HepG2 (cell line): ENCODE measurements around the gene HSPA1L. TPM values are rescaled to one million over a fixed set of nuclear protein-coding genes. Genes with fewer than 3 reads are reported as not detected.

Source experiments
- ARHGAP35 ChIP-seq: sonication (generic); formaldehyde crosslinking; IDR thresholded peaks from 2 replicates; pipeline ENCODE4 v1.9.0; 2022; ENCODE audit warnings: mild to moderate bottlenecking, inconsistent platforms, moderate library complexity, missing genetic modification reagents, borderline replicate concordance
- ESRRA ChIP-seq: sonication (generic); formaldehyde crosslinking; IDR thresholded peaks from 2 replicates; pipeline ENCODE4 v1.5.1; 2020; ENCODE audit warnings: mild to moderate bottlenecking, low read depth, missing genetic modification reagents
- FOXJ3 ChIP-seq: sonication (generic); formaldehyde crosslinking; IDR thresholded peaks from 2 replicates; pipeline ENCODE4 v1.4.0; 2020; ENCODE audit warnings: missing genetic modification reagents, mild to moderate bottlenecking, borderline replicate concordance
- ISX ChIP-seq: sonication (generic); formaldehyde crosslinking; conservative IDR thresholded peaks from 2 replicates; pipeline ENCODE4 v1.5.0; 2020; ENCODE audit warnings: missing genetic modification reagents
- JDP2 ChIP-seq: sonication (generic); formaldehyde crosslinking; IDR thresholded peaks from 2 replicates; pipeline ENCODE4 v1.8.1; 2022; ENCODE audit warnings: missing genetic modification reagents, borderline replicate concordance
- KMT2B ChIP-seq: IDR thresholded peaks from 2 replicates; pipeline ENCODE4 v1.6.1; 2016; ENCODE audit warnings: missing genetic modification reagents, missing compliant biosample characterization
- MAF1 ChIP-seq: sonication (generic); formaldehyde crosslinking; IDR thresholded peaks from 2 replicates; pipeline ENCODE4 v1.5.0; 2020; ENCODE audit warnings: missing genetic modification reagents, borderline replicate concordance
- PHF20 ChIP-seq: sonication (generic); formaldehyde crosslinking; IDR thresholded peaks from 2 replicates; pipeline ENCODE4 v1.5.0; 2020; ENCODE audit warnings: mild to moderate bottlenecking, missing genetic modification reagents
- SAP130 ChIP-seq: IDR thresholded peaks from 2 replicates; pipeline ENCODE4 v1.6.1; 2016; ENCODE audit warnings: low read depth
- SOX5 ChIP-seq: IDR thresholded peaks from 2 replicates; pipeline ENCODE4 v1.6.1; 2016; ENCODE audit warnings: borderline replicate concordance
- ZBTB49 ChIP-seq: sonication (generic); formaldehyde crosslinking; IDR thresholded peaks from 2 replicates; pipeline ENCODE4 v1.4.0; 2020; ENCODE audit warnings: missing genetic modification reagents, borderline replicate concordance
- ZFP36L2 ChIP-seq: sonication (generic); formaldehyde crosslinking; IDR thresholded peaks from 2 replicates; pipeline ENCODE4 v1.4.0; 2020; ENCODE audit warnings: missing genetic modification reagents
- ZMYM2 ChIP-seq: sonication (generic); formaldehyde crosslinking; IDR thresholded peaks from 2 replicates; pipeline ENCODE4 v1.8.0; 2022; ENCODE audit warnings: mild to moderate bottlenecking, missing genetic modification reagents
- ZNF343 ChIP-seq: sonication (generic); formaldehyde crosslinking; IDR thresholded peaks from 2 replicates; pipeline ENCODE4 v1.4.0; 2020; ENCODE audit warnings: mild to moderate bottlenecking, missing genetic modification reagents
- ZNF446 ChIP-seq: sonication (generic); formaldehyde crosslinking; IDR thresholded peaks from 2 replicates; pipeline ENCODE4 v1.5.0; 2020; ENCODE audit warnings: mild to moderate bottlenecking, missing genetic modification reagents
- ZNF574 ChIP-seq: sonication (generic); formaldehyde crosslinking; IDR thresholded peaks from 2 replicates; pipeline ENCODE4 v1.4.0; 2020; ENCODE audit warnings: missing genetic modification reagents
- polyA plus RNA-seq, 8 experiments: library from polyadenylated mRNA; depleted of rRNA in 3 of 8; stranded (reverse) in 7 of 8; unstranded in 1 of 8; fragments of >200 nt; fragmentation: Illumina TruSeq in 4 of 8; extraction: Trizol in 4 of 8; gene quantifications; 2 replicates each; pipeline versions ENCODE4 v1.2.1 to v1.2.3, GENCODE V29; 2011 to 2016; ENCODE audit warnings: low read depth in 4 of 8, missing spikeins in 1 of 8, mixed read lengths in 1 of 8; ENCODE audit not compliant: insufficient read depth in 1 of 8
- total RNA-seq, 5 experiments: library from RNA; depleted of rRNA; stranded (reverse); fragments of >200 nt; fragmentation: Illumina TruSeq; extraction: Trizol; gene quantifications; 2 replicates each; pipeline ENCODE4 v1.2.3, GENCODE V29; 2016; ENCODE audit warnings: low read depth in 1 of 5
- TF ChIP-seq, protein P1 (sequence below), 2 experiments: IDR thresholded peaks; 2 replicates each; pipeline ENCODE4 v1.6.1; 2011 to 2012; ENCODE audit warnings: low read length in 2 of 2, borderline replicate concordance in 1 of 2, low read depth in 1 of 2, mild to moderate bottlenecking in 1 of 2, moderate library complexity in 1 of 2
- TF ChIP-seq, protein P2 (sequence below): sonication (generic); formaldehyde crosslinking; IDR thresholded peaks from 2 replicates; pipeline ENCODE4 v1.5.0; 2020; ENCODE audit warnings: missing genetic modification reagents, mild to moderate bottlenecking, borderline replicate concordance
- TF ChIP-seq, protein P3 (sequence below): sonication (generic); formaldehyde crosslinking; IDR thresholded peaks from 2 replicates; pipeline ENCODE4 v1.4.0; 2020; ENCODE audit warnings: missing genetic modification reagents

The HSPA1L gene
- total and polyA plus RNA-seq, 2 of the 13 experiments (the other 11 are each of a cell fraction or from before 2014, with no cell fraction given): 0.55 to 1.0 TPM

DNA sequence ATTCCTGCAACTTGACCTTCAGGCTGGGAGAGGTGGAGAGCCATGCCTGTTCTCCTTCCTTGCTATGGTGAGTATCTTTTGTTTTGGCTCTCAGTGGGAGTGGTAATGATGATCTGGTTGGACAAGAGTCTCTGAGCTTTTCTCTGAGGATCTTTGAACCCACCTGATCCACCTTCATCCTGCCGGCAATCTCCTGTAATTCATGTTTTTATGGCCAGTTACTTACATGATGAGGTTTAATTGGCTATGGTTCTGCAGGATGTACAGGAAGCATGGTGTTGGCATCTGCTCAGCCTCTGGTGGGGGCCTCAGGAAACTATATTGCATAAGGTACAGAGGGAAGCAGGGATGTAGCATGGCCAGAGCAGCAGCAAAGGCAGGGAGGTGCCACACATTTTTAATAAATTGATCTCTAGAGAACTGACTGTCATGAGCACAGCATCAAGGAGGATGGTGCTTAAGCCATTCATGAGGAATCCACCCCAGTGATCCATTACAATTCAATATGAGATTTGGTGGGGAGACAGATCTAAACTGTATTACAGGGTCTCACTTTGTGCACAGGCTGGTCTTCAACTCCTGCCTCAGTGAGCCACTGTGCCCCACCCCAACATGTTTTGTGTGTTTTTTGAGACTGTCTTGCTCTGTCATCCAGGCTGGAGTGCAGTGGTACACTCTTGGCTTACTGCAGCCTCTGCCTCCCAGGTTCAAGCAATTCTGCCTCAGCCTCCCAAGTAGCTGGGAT, 22.5 kb upstream of the HSPA1L start (continued):
- TF ChIP-seq, protein P1, sequence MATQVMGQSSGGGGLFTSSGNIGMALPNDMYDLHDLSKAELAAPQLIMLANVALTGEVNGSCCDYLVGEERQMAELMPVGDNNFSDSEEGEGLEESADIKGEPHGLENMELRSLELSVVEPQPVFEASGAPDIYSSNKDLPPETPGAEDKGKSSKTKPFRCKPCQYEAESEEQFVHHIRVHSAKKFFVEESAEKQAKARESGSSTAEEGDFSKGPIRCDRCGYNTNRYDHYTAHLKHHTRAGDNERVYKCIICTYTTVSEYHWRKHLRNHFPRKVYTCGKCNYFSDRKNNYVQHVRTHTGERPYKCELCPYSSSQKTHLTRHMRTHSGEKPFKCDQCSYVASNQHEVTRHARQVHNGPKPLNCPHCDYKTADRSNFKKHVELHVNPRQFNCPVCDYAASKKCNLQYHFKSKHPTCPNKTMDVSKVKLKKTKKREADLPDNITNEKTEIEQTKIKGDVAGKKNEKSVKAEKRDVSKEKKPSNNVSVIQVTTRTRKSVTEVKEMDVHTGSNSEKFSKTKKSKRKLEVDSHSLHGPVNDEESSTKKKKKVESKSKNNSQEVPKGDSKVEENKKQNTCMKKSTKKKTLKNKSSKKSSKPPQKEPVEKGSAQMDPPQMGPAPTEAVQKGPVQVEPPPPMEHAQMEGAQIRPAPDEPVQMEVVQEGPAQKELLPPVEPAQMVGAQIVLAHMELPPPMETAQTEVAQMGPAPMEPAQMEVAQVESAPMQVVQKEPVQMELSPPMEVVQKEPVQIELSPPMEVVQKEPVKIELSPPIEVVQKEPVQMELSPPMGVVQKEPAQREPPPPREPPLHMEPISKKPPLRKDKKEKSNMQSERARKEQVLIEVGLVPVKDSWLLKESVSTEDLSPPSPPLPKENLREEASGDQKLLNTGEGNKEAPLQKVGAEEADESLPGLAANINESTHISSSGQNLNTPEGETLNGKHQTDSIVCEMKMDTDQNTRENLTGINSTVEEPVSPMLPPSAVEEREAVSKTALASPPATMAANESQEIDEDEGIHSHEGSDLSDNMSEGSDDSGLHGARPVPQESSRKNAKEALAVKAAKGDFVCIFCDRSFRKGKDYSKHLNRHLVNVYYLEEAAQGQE (IDR thresholded peaks at IDR 0.05; ENCODE audit: borderline replicate concordance in 1 of 2, low read depth in 1 of 2, low read length in 2 of 2): no peak
- no peak for TF ChIP-seq PHF20 (CRISPR knock-in tag)
- TF ChIP-seq ESRRA: no peak
- TF ChIP-seq SOX5 (CRISPR knock-in tag): 0 out of 2 replicates have a peak, but pooled peaks have one; percentile 12
- no peak for TF ChIP-seq KMT2B (CRISPR knock-in tag)
- TF ChIP-seq ARHGAP35 (CRISPR knock-in tag): no peak
- no peak for TF ChIP-seq ZBTB49
- TF ChIP-seq, protein P2, sequence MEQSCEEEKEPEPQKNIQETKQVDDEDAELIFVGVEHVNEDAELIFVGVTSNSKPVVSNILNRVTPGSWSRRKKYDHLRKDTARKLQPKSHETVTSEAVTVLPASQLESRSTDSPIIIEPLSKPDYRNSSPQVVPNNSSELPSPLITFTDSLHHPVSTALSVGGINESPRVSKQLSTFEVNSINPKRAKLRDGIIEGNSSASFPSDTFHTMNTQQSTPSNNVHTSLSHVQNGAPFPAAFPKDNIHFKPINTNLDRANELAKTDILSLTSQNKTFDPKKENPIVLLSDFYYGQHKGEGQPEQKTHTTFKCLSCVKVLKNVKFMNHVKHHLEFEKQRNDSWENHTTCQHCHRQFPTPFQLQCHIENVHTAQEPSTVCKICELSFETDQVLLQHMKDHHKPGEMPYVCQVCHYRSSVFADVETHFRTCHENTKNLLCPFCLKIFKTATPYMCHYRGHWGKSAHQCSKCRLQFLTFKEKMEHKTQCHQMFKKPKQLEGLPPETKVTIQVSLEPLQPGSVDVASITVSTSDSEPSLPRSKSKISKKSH (CRISPR knock-in tag): no peak
- TF ChIP-seq, protein P3, sequence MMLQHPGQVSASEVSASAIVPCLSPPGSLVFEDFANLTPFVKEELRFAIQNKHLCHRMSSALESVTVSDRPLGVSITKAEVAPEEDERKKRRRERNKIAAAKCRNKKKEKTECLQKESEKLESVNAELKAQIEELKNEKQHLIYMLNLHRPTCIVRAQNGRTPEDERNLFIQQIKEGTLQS (CRISPR knock-in tag): no peak
- TF ChIP-seq ZNF446: no peak
- TF ChIP-seq ISX (CRISPR knock-in tag): no peak
- no peak for TF ChIP-seq ZFP36L2 (CRISPR knock-in tag)
- TF ChIP-seq ZNF343 (CRISPR knock-in tag): 0 out of 2 replicates have a peak, but pooled peaks have one; percentile 34
- TF ChIP-seq FOXJ3: no peak
- no peak for TF ChIP-seq ZMYM2 (CRISPR knock-in tag)
- TF ChIP-seq MAF1: no peak
- TF ChIP-seq ZNF574 (CRISPR knock-in tag): no peak
- no peak; the same call in none of the 2 replicates for TF ChIP-seq SAP130 (CRISPR knock-in tag)
- TF ChIP-seq JDP2: no peak
